Prostate gland (tissue), 2 donors: ENCODE results near the gene TMEM255A. TPM values are rescaled to one million over a fixed set of nuclear protein-coding genes. Genes with fewer than 3 reads are reported as not detected.

Source experiments
- DNase-seq: peaks from one replicate; pipeline ENCODE4 v3.0.0-alpha.2; 2019; ENCODE audit warnings: low spot score
- H3K27ac ChIP-seq, 2 donors: fragments of 200-600 bp; sonication (generic); 2 replicates each; pipeline ENCODE4 v1.5.1; 2017 to 2019
- H3K27me3 ChIP-seq: fragments of 200-600 bp; sonication (generic); replicated peaks from 2 replicates; pipeline ENCODE4 v1.5.1; 2019; ENCODE audit not compliant: insufficient read depth
- H3K36me3 ChIP-seq, 2 donors: fragments of 200-600 bp; sonication (generic); 1 replicate in 1 of 2; 2 replicates in 1 of 2; pipeline versions ENCODE4 v1.5.1 to v1.8.1; 2017 to 2019
- H3K4me1 ChIP-seq: fragments of 200-600 bp; sonication (generic); replicated peaks from 2 replicates; pipeline ENCODE4 v1.5.1; 2019
- H3K4me3 ChIP-seq, 2 donors: fragments of 200-600 bp; sonication (generic); 2 replicates each; pipeline ENCODE4 v1.5.1; 2017 to 2019
- H3K9me3 ChIP-seq: fragments of 200-600 bp; sonication (generic); 2 replicates; pipeline ENCODE4 v1.5.1; 2017
- CTCF ChIP-seq, 4 experiments: fragments of 200-600 bp in 2 of 4; fragments of 450-650 bp in 2 of 4; sonication (generic) in 2 of 4; IDR thresholded peaks; 1 replicate in 3 of 4; 2 replicates in 1 of 4; pipeline ENCODE4 v1.5.1; 2016 to 2019; ENCODE audit warnings: antibody characterized with exemption in 4 of 4, mild to moderate bottlenecking in 2 of 4, moderate library complexity in 2 of 4
- POLR2A ChIP-seq: fragments of 450-650 bp; IDR thresholded peaks from one replicate; pipeline ENCODE4 v1.6.1; 2016; ENCODE audit warnings: antibody characterized with exemption, mild to moderate bottlenecking
- POLR2AphosphoS5 ChIP-seq: sonication (generic); formaldehyde crosslinking; IDR thresholded peaks from one replicate; pipeline ENCODE4 v1.6.1; 2017; ENCODE audit warnings: antibody characterized with exemption
- WGBS: methylation state at CpG from one replicate; pipeline ENCODE4 v1.1.5; 2018; 5-methylcytosine and 5-hydroxymethylcytosine counted together
- intact Hi-C: fragments of 100-400 bp; cut with DNase I; formaldehyde crosslinking; loops from one replicate; pipeline ENCODE4 v1.14.2; 2022
- total RNA-seq, 2 donors: library from RNA; depleted of rRNA; stranded (reverse); fragments of >200 nt; gene quantifications; one replicate each; pipeline ENCODE4 v1.1.0, GENCODE V29; 2016

The TMEM255A gene
- total RNA-seq, 2 donors from 2014 or later, result 0.18 to 0.62 TPM

DNA sequence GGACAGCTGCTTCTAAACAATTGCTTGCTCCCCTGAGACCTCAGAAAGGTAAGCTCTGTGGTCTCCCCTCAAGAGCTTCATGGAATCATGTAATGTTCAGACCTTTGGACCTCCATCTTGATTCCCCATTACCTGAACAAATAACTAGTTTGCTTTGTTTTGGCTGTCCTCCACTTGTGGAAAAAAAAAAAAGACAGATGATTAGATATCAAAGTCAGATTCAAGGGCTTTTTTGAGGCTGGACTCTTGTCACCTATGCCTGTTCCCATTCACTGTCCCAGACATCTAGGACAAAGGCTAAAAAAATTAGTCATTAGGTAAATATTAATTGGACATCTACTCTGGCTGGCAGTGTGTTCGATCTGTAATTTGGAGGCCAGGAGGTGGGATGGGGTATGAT, 13.3 kb downstream of the TMEM255A start:
- intact Hi-C loops, result no loop called here
- H3K4me1 ChIP-seq, result no peaks in the 10 kb centered on the region
- no peak overlapping the region for H3K27ac ChIP-seq
- 69% methylated on average over 1 of the region's 1 CpG for WGBS
- H3K9me3 ChIP-seq, result no peaks in the 10 kb centered on the region
- no peak overlapping the region for H3K4me3 ChIP-seq
- TF ChIP-seq POLR2A (no peak), POLR2AphosphoS5 (no peak), CTCF (IDR thresholded peaks at IDR 0.05) (no peak)
- no peaks in the 10 kb centered on the region for H3K36me3 ChIP-seq
- H3K27me3 ChIP-seq, result no peaks in the 10 kb centered on the region
- DNase-seq, result no peak

DNA sequence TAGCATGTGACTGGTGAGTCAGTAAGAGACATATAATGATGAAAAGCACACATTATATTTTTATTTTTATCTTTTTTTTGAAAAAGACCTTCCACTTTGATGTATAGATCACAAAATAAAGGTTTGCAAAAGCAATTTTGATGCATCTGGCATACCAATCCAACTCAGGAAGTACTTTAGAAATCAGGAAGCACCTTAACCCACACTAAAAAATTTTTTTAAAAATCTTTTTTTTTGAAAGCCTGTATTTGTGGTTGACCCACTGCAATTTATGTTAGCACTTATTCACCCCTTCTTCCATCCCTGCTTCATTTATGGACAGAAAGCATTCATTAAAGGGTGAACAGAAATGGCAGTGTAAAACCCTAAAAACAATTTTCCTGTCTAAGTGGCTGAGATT, 16.6 kb downstream of the TMEM255A start:
- TF ChIP-seq POLR2AphosphoS5 (no peak), CTCF (IDR thresholded peaks at IDR 0.05) (no peak), POLR2A (no peak)
- H3K27ac ChIP-seq, result no peak overlapping the region
- intact Hi-C loops, result no loop called here
- no peaks in the 10 kb centered on the region for H3K36me3 ChIP-seq
- no peaks in the 10 kb centered on the region for H3K9me3 ChIP-seq
- no peak overlapping the region for H3K4me3 ChIP-seq
- no peaks in the 10 kb centered on the region for H3K27me3 ChIP-seq
- no peak for DNase-seq
- H3K4me1 ChIP-seq, result no peaks in the 10 kb centered on the region

- no peaks in the 10 kb centered on the region for H3K9me3 ChIP-seq
- no peaks in the 10 kb centered on the region for H3K36me3 ChIP-seq
- no peak overlapping the region for H3K27ac ChIP-seq
- H3K4me3 ChIP-seq, result no peak overlapping the region
- intact Hi-C loops, result no loop called here
- no peaks in the 10 kb centered on the region for H3K4me1 ChIP-seq
- WGBS, result 46% methylated on average over 2 of the region's 2 CpGs
- H3K27me3 ChIP-seq, result no peaks in the 10 kb centered on the region
- DNase-seq, result no peak
- TF ChIP-seq POLR2AphosphoS5 (no peak), POLR2A (no peak), CTCF (IDR thresholded peaks at IDR 0.05) (no peak)
Observed at GRCh38 chrX:120293015-120293414, 18.2 kb downstream of the TMEM255A start.

GRCh38 chrX:120291211-120291610, 20.1 kb downstream of the TMEM255A start:
- intact Hi-C loops, result no loop called here
- Histone ChIP-seq H3K9me3 (no peaks in the 10 kb centered on the region), H3K27ac (no peak overlapping the region), H3K4me1 (no peaks in the 10 kb centered on the region), H3K36me3 (no peaks in the 10 kb centered on the region), H3K27me3 (no peaks in the 10 kb centered on the region), H3K4me3 (no peak overlapping the region)
- TF ChIP-seq POLR2A (no peak), POLR2AphosphoS5 (no peak), CTCF (IDR thresholded peaks at IDR 0.05) (no peak)
- no peak for DNase-seq
- WGBS, result 90% methylated on average over 6 of the region's 6 CpGs

- intact Hi-C loops, result no loop called here
- no peaks in the 10 kb centered on the region for H3K36me3 ChIP-seq
- no peak overlapping the region for H3K4me3 ChIP-seq
- DNase-seq, result no peak
- no peak overlapping the region for H3K27ac ChIP-seq
- H3K4me1 ChIP-seq, result no peaks in the 10 kb centered on the region
- no peaks in the 10 kb centered on the region for H3K27me3 ChIP-seq
- no peaks in the 10 kb centered on the region for H3K9me3 ChIP-seq
- TF ChIP-seq CTCF (IDR thresholded peaks at IDR 0.05), result no peak
- no peak for TF ChIP-seq POLR2AphosphoS5
- no peak for TF ChIP-seq POLR2A
Observed at GRCh38 chrX:120290107-120290506, 21.2 kb downstream of the TMEM255A start.
